ENCODE results near the gene SRSF5.

Gene SRSF5

DNA sequence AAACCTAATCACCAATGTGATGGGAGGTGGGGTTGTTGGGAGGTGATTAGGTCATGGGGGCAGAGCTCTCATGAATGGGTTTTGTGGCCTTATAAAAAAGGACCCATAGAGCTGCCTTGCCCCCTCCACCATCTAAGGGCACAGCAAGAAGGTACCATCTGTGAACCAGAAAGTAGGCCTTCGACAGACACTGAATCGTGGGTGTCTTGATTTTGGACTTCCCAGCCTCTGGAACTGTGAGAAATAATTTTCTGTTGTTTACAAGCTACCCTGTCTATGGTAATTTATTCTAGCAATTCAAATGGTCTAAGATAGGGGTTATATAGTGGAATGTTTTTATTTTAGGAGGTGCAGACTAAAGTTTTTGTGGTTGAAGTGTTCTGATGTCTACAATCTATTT is 38.0 kb downstream of the SRSF5 start:
- TF ChIP-seq, protein P1, sequence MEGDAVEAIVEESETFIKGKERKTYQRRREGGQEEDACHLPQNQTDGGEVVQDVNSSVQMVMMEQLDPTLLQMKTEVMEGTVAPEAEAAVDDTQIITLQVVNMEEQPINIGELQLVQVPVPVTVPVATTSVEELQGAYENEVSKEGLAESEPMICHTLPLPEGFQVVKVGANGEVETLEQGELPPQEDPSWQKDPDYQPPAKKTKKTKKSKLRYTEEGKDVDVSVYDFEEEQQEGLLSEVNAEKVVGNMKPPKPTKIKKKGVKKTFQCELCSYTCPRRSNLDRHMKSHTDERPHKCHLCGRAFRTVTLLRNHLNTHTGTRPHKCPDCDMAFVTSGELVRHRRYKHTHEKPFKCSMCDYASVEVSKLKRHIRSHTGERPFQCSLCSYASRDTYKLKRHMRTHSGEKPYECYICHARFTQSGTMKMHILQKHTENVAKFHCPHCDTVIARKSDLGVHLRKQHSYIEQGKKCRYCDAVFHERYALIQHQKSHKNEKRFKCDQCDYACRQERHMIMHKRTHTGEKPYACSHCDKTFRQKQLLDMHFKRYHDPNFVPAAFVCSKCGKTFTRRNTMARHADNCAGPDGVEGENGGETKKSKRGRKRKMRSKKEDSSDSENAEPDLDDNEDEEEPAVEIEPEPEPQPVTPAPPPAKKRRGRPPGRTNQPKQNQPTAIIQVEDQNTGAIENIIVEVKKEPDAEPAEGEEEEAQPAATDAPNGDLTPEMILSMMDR (IDR thresholded peaks at IDR 0.05; ENCODE audit: low read depth, low read length) = no peak
- no peak overlapping the region for H3K4me3 ChIP-seq (ENCODE audit: low read depth, low read length)
- no peak for DNase-seq (ENCODE audit: low read depth)

DNA sequence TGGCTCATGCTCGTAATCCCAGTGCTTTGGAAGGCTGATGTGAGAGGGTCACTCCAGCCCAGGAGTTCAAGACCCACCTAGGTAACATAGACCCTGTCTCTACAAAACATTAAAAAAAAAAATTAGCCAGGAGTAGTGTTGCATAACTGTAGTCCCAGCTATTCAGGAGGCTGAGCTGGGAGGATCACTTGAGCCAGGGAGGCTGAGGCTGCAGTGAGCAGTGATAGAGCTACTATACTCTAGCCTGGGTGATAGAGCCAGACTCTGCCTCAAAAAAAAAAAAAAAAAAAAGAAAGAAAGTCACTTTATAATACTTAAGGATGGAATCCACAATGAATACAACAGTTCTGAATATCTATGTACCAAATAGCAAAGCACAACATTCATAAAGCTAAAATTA is 40.2 kb downstream of the SRSF5 start:
- no peak for DNase-seq (ENCODE audit: low read depth)
- TF ChIP-seq, protein P2, sequence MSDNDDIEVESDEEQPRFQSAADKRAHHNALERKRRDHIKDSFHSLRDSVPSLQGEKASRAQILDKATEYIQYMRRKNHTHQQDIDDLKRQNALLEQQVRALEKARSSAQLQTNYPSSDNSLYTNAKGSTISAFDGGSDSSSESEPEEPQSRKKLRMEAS (IDR thresholded peaks at IDR 0.05; ENCODE audit: low read depth, low read length) = no peak
- TF ChIP-seq POLR2A (IDR thresholded peaks at IDR 0.05; ENCODE audit: extremely low read depth, insufficient read length) (no peak), MYC (IDR thresholded peaks at IDR 0.05; ENCODE audit: low read depth, low read length) (no peak)
- TF ChIP-seq, protein P1 (IDR thresholded peaks at IDR 0.05; ENCODE audit: low read depth, low read length) = no peak
- H3K4me3 ChIP-seq (ENCODE audit: low read depth, low read length) = no peak overlapping the region

DNA sequence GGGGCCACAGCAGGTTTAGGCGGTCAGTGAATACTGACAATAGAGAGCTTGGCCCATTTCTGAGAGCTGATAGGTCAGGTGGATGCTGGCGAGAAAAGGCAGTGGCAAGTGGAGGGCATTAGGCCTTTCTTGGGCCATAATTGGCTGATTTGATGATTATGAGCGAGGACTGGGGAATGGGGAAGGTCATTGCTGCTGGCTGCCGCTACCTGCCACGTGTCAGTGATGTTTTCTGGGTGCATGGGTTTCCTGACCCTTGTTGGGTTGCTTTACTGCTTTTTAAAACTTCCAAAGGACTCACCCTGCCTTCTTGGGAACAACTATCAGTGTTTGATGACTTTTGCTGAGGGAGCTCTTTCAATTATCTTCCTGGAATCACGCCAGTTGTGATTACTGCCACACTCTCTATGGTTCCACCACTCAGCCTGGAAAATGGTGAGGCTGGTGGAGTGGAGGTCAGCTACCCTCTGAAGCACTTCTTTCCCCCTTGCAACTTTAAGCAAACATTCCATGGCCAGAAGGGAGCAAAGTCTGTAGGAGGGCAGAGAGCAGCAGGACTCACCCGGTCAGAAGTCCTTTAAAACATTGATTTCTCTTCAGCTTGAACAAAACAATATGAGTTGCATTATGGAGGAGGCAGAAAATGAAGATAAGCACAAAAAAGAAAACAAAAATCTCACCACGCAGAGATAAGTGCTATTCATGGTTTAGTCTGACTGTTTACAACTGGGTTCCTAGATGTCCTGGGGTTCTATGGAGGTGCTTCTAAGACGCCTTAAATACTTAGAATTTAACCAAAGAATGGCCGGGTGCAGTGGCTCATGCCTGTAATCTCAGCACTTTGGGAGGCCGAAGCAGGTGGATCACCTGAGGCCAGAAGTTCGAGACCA is 42.2 kb downstream of the SRSF5 start:
- DNase-seq (ENCODE audit: low read depth) = no peak
- TF ChIP-seq POLR2A (IDR thresholded peaks at IDR 0.05; ENCODE audit: extremely low read depth, insufficient read length) (no peak), MYC (IDR thresholded peaks at IDR 0.05; ENCODE audit: low read depth, low read length) (no peak)
- TF ChIP-seq, protein P2 (IDR thresholded peaks at IDR 0.05; ENCODE audit: low read depth, low read length) = no peak
- TF ChIP-seq, protein P1 (IDR thresholded peaks at IDR 0.05; ENCODE audit: low read depth, low read length) = no peak

DNA sequence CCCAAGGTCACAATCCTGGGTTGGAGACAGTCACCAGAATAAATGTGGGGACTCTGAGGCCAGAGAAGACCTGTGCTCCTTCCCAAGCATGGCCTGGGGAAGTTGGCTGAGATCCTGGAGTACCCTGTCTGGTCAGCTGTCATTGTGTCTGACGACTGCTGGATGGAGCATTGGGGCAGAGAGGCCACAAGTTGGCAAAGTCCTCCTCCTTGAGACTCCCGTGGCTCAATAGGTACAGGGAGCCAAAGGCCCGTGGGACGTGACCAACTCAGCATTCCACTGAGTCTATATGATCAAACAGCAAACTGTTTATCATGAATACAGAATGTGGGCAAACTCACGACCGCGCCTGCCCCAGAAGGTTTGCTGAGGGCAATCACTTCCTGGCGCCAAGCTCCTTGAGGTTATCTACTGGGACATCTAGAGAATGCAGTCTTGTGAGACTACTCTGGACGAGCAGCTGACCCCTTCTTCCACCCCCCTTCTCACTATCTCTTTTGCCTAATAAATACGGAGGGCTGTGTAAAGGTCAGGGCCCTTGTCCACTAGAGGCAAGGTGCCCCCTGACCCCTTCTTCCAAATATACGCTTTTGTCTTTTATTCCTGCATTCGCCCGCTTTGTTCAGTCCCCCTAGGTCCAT is 44.4 kb downstream of the SRSF5 start:
- H3K4me3 ChIP-seq (ENCODE audit: low read depth, low read length) = no peak overlapping the region
- no peak for DNase-seq (ENCODE audit: low read depth)
- TF ChIP-seq, protein P1 (IDR thresholded peaks at IDR 0.05; ENCODE audit: low read depth, low read length) = no peak
- TF ChIP-seq, protein P2 (IDR thresholded peaks at IDR 0.05; ENCODE audit: low read depth, low read length) = no peak

More for the DNA sequence above, 42.2 kb downstream of the SRSF5 start:
- no peak overlapping the region for H3K4me3 ChIP-seq (ENCODE audit: low read depth, low read length)

DNA sequence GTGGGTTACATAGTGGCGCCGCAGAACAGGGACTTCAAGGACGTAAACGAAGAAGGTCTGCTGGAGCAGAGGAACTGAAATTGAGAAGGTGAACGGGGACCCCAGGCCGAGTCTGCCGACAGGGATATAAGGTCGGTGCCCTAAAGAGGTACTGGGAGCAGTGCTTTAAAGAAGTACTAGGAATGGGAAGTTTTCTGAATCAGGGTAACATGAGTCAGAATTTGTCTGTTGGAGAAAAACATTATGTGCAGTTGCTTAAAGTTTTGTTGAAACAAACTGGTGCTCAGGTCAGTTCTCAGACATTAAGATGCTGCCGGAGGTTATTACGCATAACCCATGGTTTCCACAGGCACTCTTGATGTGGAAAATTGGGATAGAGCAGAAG is 44.9 kb downstream of the SRSF5 start:
- TF ChIP-seq POLR2A (IDR thresholded peaks at IDR 0.05; ENCODE audit: extremely low read depth, insufficient read length) (no peak), MYC (IDR thresholded peaks at IDR 0.05; ENCODE audit: low read depth, low read length) (no peak)
- TF ChIP-seq, protein P2 (IDR thresholded peaks at IDR 0.05; ENCODE audit: low read depth, low read length) = no peak
- TF ChIP-seq, protein P1 (IDR thresholded peaks at IDR 0.05; ENCODE audit: low read depth, low read length) = no peak
- no peak overlapping the region for H3K4me3 ChIP-seq (ENCODE audit: low read depth, low read length)
- no peak for DNase-seq (ENCODE audit: low read depth)
